Breast epithelium (tissue), 3 donors: ENCODE measurements around the gene CADM1.

Source experiments
- POLR2A ChIP-seq: fragments of 450-650 bp; IDR thresholded peaks from one replicate; pipeline ENCODE4 v1.6.1; 2016; ENCODE audit warnings: antibody characterized with exemption, mild to moderate bottlenecking, moderate library complexity
- POLR2AphosphoS5 ChIP-seq, 3 donors: sonication (generic); formaldehyde crosslinking; IDR thresholded peaks; one replicate each; pipeline ENCODE4 v1.6.1; 2017; ENCODE audit warnings: antibody characterized with exemption in 3 of 3
- TF ChIP-seq, protein P1 (sequence below), 3 donors: fragments of 450-650 bp; IDR thresholded peaks; one replicate each; pipeline ENCODE4 v1.5.1; 2016 to 2017; ENCODE audit warnings: antibody characterized with exemption in 3 of 3, mild to moderate bottlenecking in 3 of 3, moderate library complexity in 3 of 3

DNA sequence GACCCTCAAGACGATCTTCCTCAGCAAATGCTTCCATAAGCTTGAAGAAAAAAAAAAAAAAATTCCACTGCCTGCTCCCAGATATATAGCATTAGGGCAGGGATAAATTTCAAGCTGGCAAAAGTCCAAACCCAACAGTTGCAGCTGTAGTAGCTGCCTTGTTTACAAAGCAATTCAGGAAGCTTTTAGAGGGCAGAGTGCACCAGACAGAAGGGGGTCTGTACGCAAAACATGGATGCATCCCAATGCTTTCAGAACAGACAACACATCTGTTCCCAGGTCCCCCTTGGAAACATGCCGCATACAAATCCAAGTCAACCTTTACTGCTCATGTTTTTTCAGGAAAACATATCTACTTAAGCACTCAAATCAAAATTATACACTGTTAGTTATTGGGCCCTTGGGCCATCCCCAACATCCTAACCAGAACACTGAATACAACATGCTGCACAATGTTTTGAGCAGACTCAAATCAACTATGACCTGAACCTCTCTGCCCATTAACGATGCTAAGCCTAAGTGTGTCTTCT is 94.5 kb downstream of the CADM1 start:
- TF ChIP-seq POLR2A (no peak), POLR2AphosphoS5 (IDR thresholded peaks at IDR 0.05) (no peak)
- TF ChIP-seq, protein P1, sequence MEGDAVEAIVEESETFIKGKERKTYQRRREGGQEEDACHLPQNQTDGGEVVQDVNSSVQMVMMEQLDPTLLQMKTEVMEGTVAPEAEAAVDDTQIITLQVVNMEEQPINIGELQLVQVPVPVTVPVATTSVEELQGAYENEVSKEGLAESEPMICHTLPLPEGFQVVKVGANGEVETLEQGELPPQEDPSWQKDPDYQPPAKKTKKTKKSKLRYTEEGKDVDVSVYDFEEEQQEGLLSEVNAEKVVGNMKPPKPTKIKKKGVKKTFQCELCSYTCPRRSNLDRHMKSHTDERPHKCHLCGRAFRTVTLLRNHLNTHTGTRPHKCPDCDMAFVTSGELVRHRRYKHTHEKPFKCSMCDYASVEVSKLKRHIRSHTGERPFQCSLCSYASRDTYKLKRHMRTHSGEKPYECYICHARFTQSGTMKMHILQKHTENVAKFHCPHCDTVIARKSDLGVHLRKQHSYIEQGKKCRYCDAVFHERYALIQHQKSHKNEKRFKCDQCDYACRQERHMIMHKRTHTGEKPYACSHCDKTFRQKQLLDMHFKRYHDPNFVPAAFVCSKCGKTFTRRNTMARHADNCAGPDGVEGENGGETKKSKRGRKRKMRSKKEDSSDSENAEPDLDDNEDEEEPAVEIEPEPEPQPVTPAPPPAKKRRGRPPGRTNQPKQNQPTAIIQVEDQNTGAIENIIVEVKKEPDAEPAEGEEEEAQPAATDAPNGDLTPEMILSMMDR (IDR thresholded peaks at IDR 0.05), result no peak
